Stomach (tissue), 9 donors: ENCODE results near the gene ESYT2. TPM values are rescaled to one million over a fixed set of nuclear protein-coding genes. Genes with fewer than 3 reads are reported as not detected.

Source experiments
- DNase-seq, 2 donors: peaks; one replicate each; pipeline versions ENCODE4 v3.0.0 to v3.0.0-alpha.2; 2013 to 2019
- H3K27ac ChIP-seq, 5 donors: fragments of 200-600 bp in 4 of 5; sonication (generic) in 4 of 5; one replicate each; pipeline ENCODE4 v1.5.1; 2013 to 2019; ENCODE audit warnings: mild to moderate bottlenecking in 1 of 5, moderate library complexity in 1 of 5
- H3K27me3 ChIP-seq, 3 donors: fragments of 200-600 bp; sonication (generic); one replicate each; pipeline ENCODE4 v1.5.1; 2017 to 2019; ENCODE audit warnings: mixed run types in 1 of 3
- H3K36me3 ChIP-seq, 4 donors: fragments of 200-600 bp; sonication (generic); 1 replicate in 3 of 4; 2 replicates in 1 of 4; pipeline ENCODE4 v1.5.1; 2016 to 2019
- H3K4me1 ChIP-seq, 4 donors: fragments of 200-600 bp; sonication (generic); one replicate each; pipeline ENCODE4 v1.5.1; 2016 to 2019
- H3K4me3 ChIP-seq, 4 donors: fragments of 200-600 bp; sonication (generic) in 3 of 4; one replicate each; pipeline ENCODE4 v1.5.1; 2016 to 2019; ENCODE audit warnings: mild to moderate bottlenecking in 1 of 4
- H3K9me3 ChIP-seq, 4 donors: fragments of 200-600 bp; sonication (generic); one replicate each; pipeline ENCODE4 v1.5.1; 2016 to 2019
- CTCF ChIP-seq, 7 experiments: fragments of 450-650 bp in 4 of 7; fragments of 200-600 bp in 3 of 7; sonication (generic) in 3 of 7; IDR thresholded peaks; one replicate each; pipeline ENCODE4 v1.5.1; 2016 to 2019; ENCODE audit warnings: antibody characterized with exemption in 7 of 7, control low read depth in 2 of 7, mild to moderate bottlenecking in 1 of 7
- EP300 ChIP-seq: sonication (generic); formaldehyde crosslinking; IDR thresholded peaks from one replicate; pipeline ENCODE4 v1.6.1; 2017; ENCODE audit warnings: antibody characterized with exemption
- POLR2A ChIP-seq, 4 donors: fragments of 450-650 bp; IDR thresholded peaks; one replicate each; pipeline ENCODE4 v1.6.1; 2016; ENCODE audit warnings: antibody characterized with exemption in 4 of 4, control low read depth in 2 of 4, mild to moderate bottlenecking in 1 of 4, moderate library complexity in 1 of 4
- POLR2AphosphoS5 ChIP-seq, 3 donors: sonication (generic); formaldehyde crosslinking; IDR thresholded peaks; one replicate each; pipeline ENCODE4 v1.6.1; 2016; ENCODE audit warnings: antibody characterized with exemption in 3 of 3
- WGBS, 5 donors: extraction: QIAGEN DNeasy Blood & Tissue Kit in 3 of 5; methylation state at CpG; one replicate each; pipeline versions ENCODE4 v1.1.5 to v1.1.7; 2013 to 2018; 5-methylcytosine and 5-hydroxymethylcytosine counted together
- intact Hi-C: fragments of 100-400 bp; cut with DNase I; formaldehyde crosslinking; loops from one replicate; pipeline ENCODE4 v1.15.1; 2023; ENCODE audit warnings: low total_unique reads
- polyA plus RNA-seq, 3 donors: library from polyadenylated mRNA; stranded (reverse); fragments of 200-250 nt; gene quantifications; one replicate each; pipeline ENCODE4 v1.2.3, GENCODE V29; 2013
- total RNA-seq, 5 donors: library from RNA; depleted of rRNA; stranded (reverse); fragments of >200 nt; gene quantifications; one replicate each; pipeline versions ENCODE4 v1.1.0 to v1.2.3, GENCODE V29; 2014 to 2016
- donor health status: healthy with polysubstance abuse.
- donor health status: Bipolar disorder and iron deficiency.
- donor health status: healthy.

The ESYT2 gene
- total and polyA plus RNA-seq, 8 donors, result 7.6 to 137 (median 36.9) TPM

GRCh38 chr7:158728911-158729645 is 100.2 kb downstream of the ESYT2 start:
- no peaks in the 10 kb centered on the region for H3K4me1 ChIP-seq
- H3K27ac ChIP-seq, result no peak overlapping the region
- H3K36me3 ChIP-seq, result peaks cover 5 to 44% (median 41%) of the 10 kb centered on the region in 4 donors
- 85 to 93% (median 88%) methylated on average over 16 of the region's 16 CpGs for WGBS, 5 donors
- no peak for TF ChIP-seq CTCF (IDR thresholded peaks at IDR 0.05)
- no peak for TF ChIP-seq EP300
- TF ChIP-seq POLR2A (IDR thresholded peaks at IDR 0.05), result no peak
- TF ChIP-seq POLR2AphosphoS5 (IDR thresholded peaks at IDR 0.05), result no peak
- no peaks in the 10 kb centered on the region for H3K9me3 ChIP-seq
- no peaks in the 10 kb centered on the region for H3K27me3 ChIP-seq
- H3K4me3 ChIP-seq, result no peak overlapping the region
- intact Hi-C loops, result no loop called here
- DNase-seq, result no peak

GRCh38 chr7:158727690-158728089 is 101.6 kb downstream of the ESYT2 start:
- no peak overlapping the region for H3K4me3 ChIP-seq
- H3K27me3 ChIP-seq, result no peaks in the 10 kb centered on the region
- H3K4me1 ChIP-seq, result no peaks in the 10 kb centered on the region
- DNase-seq, result no peak
- TF ChIP-seq EP300 (no peak), POLR2AphosphoS5 (IDR thresholded peaks at IDR 0.05) (no peak), POLR2A (IDR thresholded peaks at IDR 0.05) (no peak), CTCF (IDR thresholded peaks at IDR 0.05) (no peak)
- intact Hi-C loops, result no loop called here
- peaks cover 0 to 32% (median 29%) of the 10 kb centered on the region in 4 donors for H3K36me3 ChIP-seq
- no peaks in the 10 kb centered on the region for H3K9me3 ChIP-seq
- no peak overlapping the region for H3K27ac ChIP-seq
- 97 to 100% (median 98%) methylated on average over 5 of the region's 5 CpGs for WGBS, 5 donors

- intact Hi-C loops, result no loop called here
- DNase-seq, result no peak
- 75 to 90% (median 89%) methylated on average over 4 of the region's 4 CpGs for WGBS, 5 donors
- no peak for TF ChIP-seq POLR2AphosphoS5 (IDR thresholded peaks at IDR 0.05)
- TF ChIP-seq CTCF (IDR thresholded peaks at IDR 0.05), result no peak
- TF ChIP-seq EP300, result no peak
- TF ChIP-seq POLR2A (IDR thresholded peaks at IDR 0.05), result no peak
- Histone ChIP-seq H3K4me3 (no peak overlapping the region), H3K9me3 (no peaks in the 10 kb centered on the region), H3K27me3 (no peaks in the 10 kb centered on the region), H3K27ac (no peak overlapping the region), H3K4me1 (no peaks in the 10 kb centered on the region), H3K36me3 (peaks cover 0 to 18% (median 17%) of the 10 kb centered on the region in 4 donors)
Measured at GRCh38 chr7:158726277-158726807, 103.0 kb downstream of the ESYT2 start.

GRCh38 chr7:158725506-158725800 is 103.9 kb downstream of the ESYT2 start:
- DNase-seq, result no peak
- no peaks in the 10 kb centered on the region for H3K27me3 ChIP-seq
- peaks cover 0 to 9% (median 9%) of the 10 kb centered on the region in 4 donors for H3K36me3 ChIP-seq
- H3K4me1 ChIP-seq, result no peaks in the 10 kb centered on the region
- TF ChIP-seq CTCF (IDR thresholded peaks at IDR 0.05) (no peak), EP300 (no peak), POLR2A (IDR thresholded peaks at IDR 0.05) (no peak), POLR2AphosphoS5 (IDR thresholded peaks at IDR 0.05) (no peak)
- 79 to 87% (median 81%) methylated on average over 4 of the region's 4 CpGs for WGBS, 5 donors
- intact Hi-C loops, result no loop called here
- no peak overlapping the region for H3K27ac ChIP-seq
- no peak overlapping the region for H3K4me3 ChIP-seq
- H3K9me3 ChIP-seq, result no peaks in the 10 kb centered on the region
